ENCODE data around the gene CCDC154.

The CCDC154 gene

GRCh38 chr16:1461146-1461545, 16.8 kb upstream of the CCDC154 start:
- H3K36me3 ChIP-seq (ENCODE audit: insufficient read depth, low read length): peaks cover 29% of the 10 kb centered on the region
- H3K9ac ChIP-seq (ENCODE audit: low read depth, low read length): no peak overlapping the region
- WGBS: 93% methylated on average over 24 of the region's 24 CpGs

GRCh38 chr16:1460602-1461138, 16.3 kb upstream of the CCDC154 start:
- H3K9me3 ChIP-seq (ENCODE audit: insufficient read depth, low read depth, low read length): no peaks in the 10 kb centered on the region
- no peak overlapping the region for H3K27ac ChIP-seq (ENCODE audit: low read depth, low read length)
- peaks cover 30% of the 10 kb centered on the region for H3K36me3 ChIP-seq (ENCODE audit: insufficient read depth, low read length)
- WGBS: 94% methylated on average over 30 of the region's 30 CpGs
- no peaks in the 10 kb centered on the region for H3K27me3 ChIP-seq (ENCODE audit: insufficient read depth, low read length)
- H3K4me1 ChIP-seq (ENCODE audit: insufficient read depth, low read length): no peaks in the 10 kb centered on the region
- H3K9ac ChIP-seq (ENCODE audit: low read depth, low read length): no peak overlapping the region
- H3K4me3 ChIP-seq (ENCODE audit: low read length): no peak overlapping the region

More at GRCh38 chr16:1461146-1461545, 16.8 kb upstream of the CCDC154 start:
- no peaks in the 10 kb centered on the region for H3K4me1 ChIP-seq (ENCODE audit: insufficient read depth, low read length)
- no peaks in the 10 kb centered on the region for H3K27me3 ChIP-seq (ENCODE audit: insufficient read depth, low read length)
- H3K4me3 ChIP-seq (ENCODE audit: low read length): no peak overlapping the region
- no peaks in the 10 kb centered on the region for H3K9me3 ChIP-seq (ENCODE audit: insufficient read depth, low read depth, low read length)
- no peak overlapping the region for H3K27ac ChIP-seq (ENCODE audit: low read depth, low read length)

GRCh38 chr16:1459967-1460366, 15.6 kb upstream of the CCDC154 start:
- no peak overlapping the region for H3K9ac ChIP-seq (ENCODE audit: low read depth, low read length)
- H3K27ac ChIP-seq (ENCODE audit: low read depth, low read length): no peak overlapping the region
- no peaks in the 10 kb centered on the region for H3K9me3 ChIP-seq (ENCODE audit: insufficient read depth, low read depth, low read length)
- no peaks in the 10 kb centered on the region for H3K27me3 ChIP-seq (ENCODE audit: insufficient read depth, low read length)
- H3K4me1 ChIP-seq (ENCODE audit: insufficient read depth, low read length): no peaks in the 10 kb centered on the region
- H3K4me3 ChIP-seq (ENCODE audit: low read length): no peak overlapping the region
- 92% methylated on average over 9 of the region's 10 CpGs for WGBS
- H3K36me3 ChIP-seq (ENCODE audit: insufficient read depth, low read length): peaks cover 36% of the 10 kb centered on the region

- 93% methylated on average over 14 of the region's 14 CpGs for WGBS
- Histone ChIP-seq H3K36me3 (ENCODE audit: insufficient read depth, low read length) (peaks cover 45% of the 10 kb centered on the region), H3K9ac (ENCODE audit: low read depth, low read length) (no peak overlapping the region), H3K4me3 (ENCODE audit: low read length) (no peak overlapping the region), H3K9me3 (ENCODE audit: insufficient read depth, low read depth, low read length) (no peaks in the 10 kb centered on the region), H3K4me1 (ENCODE audit: insufficient read depth, low read length) (no peaks in the 10 kb centered on the region), H3K27ac (ENCODE audit: low read depth, low read length) (no peak overlapping the region), H3K27me3 (ENCODE audit: insufficient read depth, low read length) (no peaks in the 10 kb centered on the region)
Measured at GRCh38 chr16:1458977-1459341, 14.6 kb upstream of the CCDC154 start.

- Histone ChIP-seq H3K9me3 (ENCODE audit: insufficient read depth, low read depth, low read length) (no peaks in the 10 kb centered on the region), H3K4me3 (ENCODE audit: low read length) (no peak overlapping the region), H3K9ac (ENCODE audit: low read depth, low read length) (no peak overlapping the region), H3K27me3 (ENCODE audit: insufficient read depth, low read length) (no peaks in the 10 kb centered on the region), H3K4me1 (ENCODE audit: insufficient read depth, low read length) (no peaks in the 10 kb centered on the region), H3K27ac (ENCODE audit: low read depth, low read length) (no peak overlapping the region), H3K36me3 (ENCODE audit: insufficient read depth, low read length) (peaks cover 50% of the 10 kb centered on the region)
- WGBS: 96% methylated on average over 26 of the region's 26 CpGs
Measured at GRCh38 chr16:1458336-1458976, 14.1 kb upstream of the CCDC154 start.

GRCh38 chr16:1457489-1458245, 13.3 kb upstream of the CCDC154 start:
- 96% methylated on average over 41 of the region's 42 CpGs for WGBS
- Histone ChIP-seq H3K27me3 (ENCODE audit: insufficient read depth, low read length) (no peaks in the 10 kb centered on the region), H3K9ac (ENCODE audit: low read depth, low read length) (no peak overlapping the region), H3K36me3 (ENCODE audit: insufficient read depth, low read length) (peaks cover 55% of the 10 kb centered on the region), H3K9me3 (ENCODE audit: insufficient read depth, low read depth, low read length) (no peaks in the 10 kb centered on the region), H3K4me1 (ENCODE audit: insufficient read depth, low read length) (no peaks in the 10 kb centered on the region), H3K4me3 (ENCODE audit: low read length) (no peak overlapping the region), H3K27ac (ENCODE audit: low read depth, low read length) (no peak overlapping the region)

- no peak overlapping the region for H3K27ac ChIP-seq (ENCODE audit: low read depth, low read length)
- no peak overlapping the region for H3K4me3 ChIP-seq (ENCODE audit: low read length)
- H3K36me3 ChIP-seq (ENCODE audit: insufficient read depth, low read length): peaks cover 63% of the 10 kb centered on the region
- no peaks in the 10 kb centered on the region for H3K27me3 ChIP-seq (ENCODE audit: insufficient read depth, low read length)
- H3K4me1 ChIP-seq (ENCODE audit: insufficient read depth, low read length): no peaks in the 10 kb centered on the region
- H3K9me3 ChIP-seq (ENCODE audit: insufficient read depth, low read depth, low read length): no peaks in the 10 kb centered on the region
- 93% methylated on average over 16 of the region's 16 CpGs for WGBS
- H3K9ac ChIP-seq (ENCODE audit: low read depth, low read length): no peak overlapping the region
Measured at GRCh38 chr16:1456951-1457350, 12.6 kb upstream of the CCDC154 start.

- H3K27me3 ChIP-seq (ENCODE audit: insufficient read depth, low read length): no peaks in the 10 kb centered on the region
- no peak overlapping the region for H3K9ac ChIP-seq (ENCODE audit: low read depth, low read length)
- H3K27ac ChIP-seq (ENCODE audit: low read depth, low read length): no peak overlapping the region
- no peak overlapping the region for H3K4me3 ChIP-seq (ENCODE audit: low read length)
- no peaks in the 10 kb centered on the region for H3K9me3 ChIP-seq (ENCODE audit: insufficient read depth, low read depth, low read length)
- H3K36me3 ChIP-seq (ENCODE audit: insufficient read depth, low read length): peaks cover 66% of the 10 kb centered on the region
- 91% methylated on average over 40 of the region's 41 CpGs for WGBS
- H3K4me1 ChIP-seq (ENCODE audit: insufficient read depth, low read length): no peaks in the 10 kb centered on the region
Measured at GRCh38 chr16:1455190-1456171, 11.1 kb upstream of the CCDC154 start.

GRCh38 chr16:1454561-1454960, 10.2 kb upstream of the CCDC154 start:
- Histone ChIP-seq H3K4me3 (ENCODE audit: low read length) (no peak overlapping the region), H3K9ac (ENCODE audit: low read depth, low read length) (no peak overlapping the region), H3K4me1 (ENCODE audit: insufficient read depth, low read length) (no peaks in the 10 kb centered on the region), H3K27ac (ENCODE audit: low read depth, low read length) (no peak overlapping the region), H3K27me3 (ENCODE audit: insufficient read depth, low read length) (no peaks in the 10 kb centered on the region), H3K36me3 (ENCODE audit: insufficient read depth, low read length) (peaks cover 65% of the 10 kb centered on the region), H3K9me3 (ENCODE audit: insufficient read depth, low read depth, low read length) (no peaks in the 10 kb centered on the region)
- WGBS: 93% methylated on average over 17 of the region's 17 CpGs

- Histone ChIP-seq H3K9me3 (ENCODE audit: insufficient read depth, low read depth, low read length) (no peaks in the 10 kb centered on the region), H3K27ac (ENCODE audit: low read depth, low read length) (no peak overlapping the region), H3K36me3 (ENCODE audit: insufficient read depth, low read length) (peaks cover 62% of the 10 kb centered on the region), H3K9ac (ENCODE audit: low read depth, low read length) (no peak overlapping the region), H3K4me3 (ENCODE audit: low read length) (no peak overlapping the region), H3K4me1 (ENCODE audit: insufficient read depth, low read length) (no peaks in the 10 kb centered on the region), H3K27me3 (ENCODE audit: insufficient read depth, low read length) (no peaks in the 10 kb centered on the region)
- 97% methylated on average over 19 of the region's 19 CpGs for WGBS
Measured at GRCh38 chr16:1453316-1453715, 9.0 kb upstream of the CCDC154 start.

- H3K9ac ChIP-seq (ENCODE audit: low read depth, low read length): no peak overlapping the region
- H3K36me3 ChIP-seq (ENCODE audit: insufficient read depth, low read length): peaks cover 65% of the 10 kb centered on the region
- H3K27me3 ChIP-seq (ENCODE audit: insufficient read depth, low read length): no peaks in the 10 kb centered on the region
- H3K4me1 ChIP-seq (ENCODE audit: insufficient read depth, low read length): no peaks in the 10 kb centered on the region
- H3K27ac ChIP-seq (ENCODE audit: low read depth, low read length): no peak overlapping the region
- no peak overlapping the region for H3K4me3 ChIP-seq (ENCODE audit: low read length)
- 92% methylated on average over 20 of the region's 20 CpGs for WGBS
- no peaks in the 10 kb centered on the region for H3K9me3 ChIP-seq (ENCODE audit: insufficient read depth, low read depth, low read length)
Measured at GRCh38 chr16:1452530-1452929, 8.2 kb upstream of the CCDC154 start.
